ENCODE measurements around the gene ADIG.

Gene ADIG

DNA sequence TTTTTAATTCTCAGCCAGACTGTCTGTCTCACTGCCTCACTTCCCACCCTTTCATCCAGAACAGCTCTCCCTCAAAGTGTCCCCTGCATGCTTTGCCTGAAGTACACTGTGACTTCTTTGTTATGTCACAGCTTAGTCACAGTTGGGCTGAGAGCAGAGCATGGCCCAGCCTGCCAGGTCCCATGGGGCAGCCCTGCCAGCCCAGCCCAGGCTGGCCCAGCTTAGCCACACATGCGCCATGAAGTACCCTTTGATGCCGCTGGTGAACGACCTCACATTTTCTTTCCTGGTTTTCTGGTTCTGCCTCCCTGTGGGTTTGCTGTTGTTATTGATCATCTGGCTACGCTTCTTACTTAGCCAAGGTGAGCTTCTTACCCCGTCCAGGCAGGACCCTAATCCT is at the start of gene ADIG:
TSS of gene ADIG (plus strand) at position 185 of the 400 bp plus-strand sequence. CDS start at position 239, 54 bp downstream.
- no peaks in the 10 kb centered on the region; the same call in 1 of the 2 replicates for H4K20me1 ChIP-seq (ENCODE audit: insufficient read depth, low read length)
- no peaks in the 10 kb centered on the region for H3K9me3 ChIP-seq (ENCODE audit: insufficient read depth, low read length, severe bottlenecking)
- H3K9ac ChIP-seq (ENCODE audit: low read depth, low read length), result no peak within 1 kb of the TSS
- no peak within 1 kb of the TSS for H2AFZ ChIP-seq (ENCODE audit: low read depth, low read length)
- no peak within 1 kb of the TSS for H3K4me3 ChIP-seq (ENCODE audit: low read depth in 1 of 2, low read length in 2 of 2)
- H3K4me2 ChIP-seq (ENCODE audit: insufficient read depth, low read length), result no peak within 1 kb of the TSS
- peaks cover 13% of the 10 kb centered on the region; the same call in 1 of the 2 replicates for H3K36me3 ChIP-seq (ENCODE audit: insufficient read depth, low read length)
- H3K27ac ChIP-seq (ENCODE audit: low read length), result no peak within 1 kb of the TSS
- DNase-seq (no peak), ATAC-seq (ENCODE audit: insufficient read depth, low read depth) (peak; percentile 53; the same call in 2 of the 3 replicates)
- no peaks in the 10 kb centered on the region for H3K79me2 ChIP-seq (ENCODE audit: insufficient read depth, low read length)
- TF ChIP-seq EZH2 (IDR thresholded peaks at IDR 0.05; ENCODE audit: borderline replicate concordance, low read depth, low read length, severe bottlenecking) (no peak), CTCF (IDR thresholded peaks at IDR 0.05; ENCODE audit: borderline replicate concordance, extremely low read depth, low read length, poor library complexity, severe bottlenecking) (no peak)
- no peaks in the 10 kb centered on the region for H3K4me1 ChIP-seq (ENCODE audit: insufficient read depth, low read length)
- no peaks in the 10 kb centered on the region for H3K27me3 ChIP-seq (ENCODE audit: insufficient read depth, low read length, poor library complexity)

- H3K79me2 ChIP-seq (ENCODE audit: insufficient read depth, low read length), result no peaks in the 10 kb centered on the region
- H3K27ac ChIP-seq (ENCODE audit: low read length), result no peak overlapping the region
- H3K4me2 ChIP-seq (ENCODE audit: insufficient read depth, low read length), result no peak overlapping the region
- no peak overlapping the region for H2AFZ ChIP-seq (ENCODE audit: low read depth, low read length)
- DNase-seq, result no peak
- H3K4me3 ChIP-seq (ENCODE audit: low read depth in 1 of 2, low read length in 2 of 2), result no peak overlapping the region
- H3K9ac ChIP-seq (ENCODE audit: low read depth, low read length), result no peak overlapping the region
- no peak for TF ChIP-seq CTCF (IDR thresholded peaks at IDR 0.05; ENCODE audit: borderline replicate concordance, extremely low read depth, low read length, poor library complexity, severe bottlenecking)
- TF ChIP-seq EZH2 (IDR thresholded peaks at IDR 0.05; ENCODE audit: borderline replicate concordance, low read depth, low read length, severe bottlenecking), result no peak
- no peaks in the 10 kb centered on the region for H4K20me1 ChIP-seq (ENCODE audit: insufficient read depth, low read length)
- peaks cover 71% of the 10 kb centered on the region for H3K36me3 ChIP-seq (ENCODE audit: insufficient read depth, low read length)
- no peak for ATAC-seq (ENCODE audit: insufficient read depth, low read depth)
- no peaks in the 10 kb centered on the region for H3K4me1 ChIP-seq (ENCODE audit: insufficient read depth, low read length)
- no peaks in the 10 kb centered on the region for H3K9me3 ChIP-seq (ENCODE audit: insufficient read depth, low read length, severe bottlenecking)
- H3K27me3 ChIP-seq (ENCODE audit: insufficient read depth, low read length, poor library complexity), result no peaks in the 10 kb centered on the region
Observed at GRCh38 chr20:38534756-38535155, 46.2 kb upstream of the ADIG start.

DNA sequence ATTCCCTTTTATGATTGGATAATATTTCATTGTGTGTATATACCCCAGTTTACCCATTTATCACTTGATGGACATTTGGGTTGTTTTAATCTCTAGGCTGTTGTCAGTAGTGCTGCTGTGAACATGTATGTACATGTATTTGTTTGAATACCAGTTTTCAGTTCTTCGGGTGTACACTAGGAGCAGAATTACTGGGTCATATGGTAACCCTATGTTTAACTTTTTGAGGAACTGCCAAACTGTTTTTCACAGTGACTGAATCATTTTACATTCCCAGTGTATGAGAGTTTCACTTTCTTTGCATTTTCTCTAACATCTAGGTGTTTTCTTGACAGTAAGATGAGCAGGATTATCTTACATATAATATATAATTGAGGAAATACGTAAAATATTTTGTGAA is 44.7 kb upstream of the ADIG start:
- Histone ChIP-seq H3K27ac (ENCODE audit: low read length) (no peak overlapping the region), H3K36me3 (ENCODE audit: insufficient read depth, low read length) (peaks cover 80% of the 10 kb centered on the region), H3K9ac (ENCODE audit: low read depth, low read length) (no peak overlapping the region), H3K9me3 (ENCODE audit: insufficient read depth, low read length, severe bottlenecking) (no peaks in the 10 kb centered on the region), H3K27me3 (ENCODE audit: insufficient read depth, low read length, poor library complexity) (no peaks in the 10 kb centered on the region), H3K4me2 (ENCODE audit: insufficient read depth, low read length) (no peak overlapping the region), H3K4me1 (ENCODE audit: insufficient read depth, low read length) (no peaks in the 10 kb centered on the region), H4K20me1 (ENCODE audit: insufficient read depth, low read length) (no peaks in the 10 kb centered on the region), H2AFZ (ENCODE audit: low read depth, low read length) (no peak overlapping the region), H3K79me2 (ENCODE audit: insufficient read depth, low read length) (no peaks in the 10 kb centered on the region), H3K4me3 (ENCODE audit: low read depth in 1 of 2, low read length in 2 of 2) (no peak overlapping the region)
- DNase-seq (no peak), ATAC-seq (ENCODE audit: insufficient read depth, low read depth) (no peak)
- TF ChIP-seq CTCF (IDR thresholded peaks at IDR 0.05; ENCODE audit: borderline replicate concordance, extremely low read depth, low read length, poor library complexity, severe bottlenecking) (no peak), EZH2 (IDR thresholded peaks at IDR 0.05; ENCODE audit: borderline replicate concordance, low read depth, low read length, severe bottlenecking) (no peak)

DNA sequence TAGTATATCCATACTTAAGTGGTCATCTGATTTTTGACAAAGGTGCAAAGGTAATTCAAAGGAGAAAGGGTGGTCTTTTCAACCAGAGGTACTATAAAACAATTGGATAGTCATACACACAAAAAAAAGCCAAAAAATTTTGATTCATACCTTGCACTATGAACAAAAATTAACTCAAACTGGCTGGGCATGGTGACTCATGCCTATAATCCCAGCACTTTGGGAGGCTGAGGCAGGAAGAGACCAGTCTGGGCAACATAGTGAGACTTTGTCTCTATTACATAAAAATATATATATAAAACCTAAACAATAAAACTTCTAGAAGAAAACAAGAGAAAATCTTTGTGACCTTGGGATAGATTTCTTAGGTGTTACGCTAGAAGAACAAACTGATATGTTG is 43.8 kb upstream of the ADIG start:
- Histone ChIP-seq H3K27ac (ENCODE audit: low read length) (no peak overlapping the region), H3K9ac (ENCODE audit: low read depth, low read length) (no peak overlapping the region), H4K20me1 (ENCODE audit: insufficient read depth, low read length) (no peaks in the 10 kb centered on the region), H3K79me2 (ENCODE audit: insufficient read depth, low read length) (no peaks in the 10 kb centered on the region), H2AFZ (ENCODE audit: low read depth, low read length) (no peak overlapping the region), H3K9me3 (ENCODE audit: insufficient read depth, low read length, severe bottlenecking) (no peaks in the 10 kb centered on the region), H3K4me3 (ENCODE audit: low read depth in 1 of 2, low read length in 2 of 2) (no peak overlapping the region), H3K36me3 (ENCODE audit: insufficient read depth, low read length) (peaks cover 86% of the 10 kb centered on the region), H3K4me2 (ENCODE audit: insufficient read depth, low read length) (no peak overlapping the region), H3K4me1 (ENCODE audit: insufficient read depth, low read length) (no peaks in the 10 kb centered on the region), H3K27me3 (ENCODE audit: insufficient read depth, low read length, poor library complexity) (no peaks in the 10 kb centered on the region)
- ATAC-seq (ENCODE audit: insufficient read depth, low read depth) (no peak), DNase-seq (no peak)
- TF ChIP-seq EZH2 (IDR thresholded peaks at IDR 0.05; ENCODE audit: borderline replicate concordance, low read depth, low read length, severe bottlenecking) (no peak), CTCF (IDR thresholded peaks at IDR 0.05; ENCODE audit: borderline replicate concordance, extremely low read depth, low read length, poor library complexity, severe bottlenecking) (no peak)

All from DND-41 (cell line).